ENCODE data around the gene MUS81. TPM values are rescaled to one million over a fixed set of nuclear protein-coding genes. Genes with fewer than 3 reads are reported as not detected.

The MUS81 gene
- total and polyA plus RNA-seq, 9 of the 15 experiments (the other 6 are each of a cell fraction or from before 2014, with no cell fraction given) = 13.4 to 118 (median 53.7) TPM

GRCh38 chr11:65851083-65851579 lies 9.1 kb upstream of the MUS81 start (continued):
- TF ChIP-seq RAD21 (CRISPR knock-in tag; conservative IDR thresholded peaks at IDR 0.05 in 1 of 2, IDR thresholded peaks at IDR 0.05 in 1 of 2) (peak in 1 of 2 experiments; percentile 19; a peak in 1 of 4 replicates), POLR3A (IDR thresholded peaks at IDR 0.05; ENCODE audit: borderline replicate concordance, extremely low read depth, insufficient read depth, insufficient read length) (no peak), VEZF1 (CRISPR knock-in tag; IDR thresholded peaks at IDR 0.05) (peak; percentile 56; the same call in 1 of the 2 replicates), ZNF224 (CRISPR knock-in tag; IDR thresholded peaks at IDR 0.05) (no peak)

GRCh38 chr11:65851811-65852507 lies 8.3 kb upstream of the MUS81 start:
- ATAC-seq = peak; percentile 5
- TF ChIP-seq HBP1 (CRISPR knock-in tag; IDR thresholded peaks at IDR 0.05) (peak; percentile 75; the same call in 1 of the 2 replicates), KDM4B (IDR thresholded peaks at IDR 0.05; ENCODE audit: borderline replicate concordance in 2 of 2, low read depth in 1 of 2) (no peak), MCM2 (IDR thresholded peaks at IDR 0.05; ENCODE audit: low read depth) (no peak), MEF2D (tag; conservative IDR thresholded peaks at IDR 0.05; ENCODE audit: low read depth) (no peak), AFF4 (CRISPR knock-in tag; IDR thresholded peaks at IDR 0.05) (no peak), ZNF143 (CRISPR knock-in tag; IDR thresholded peaks at IDR 0.05) (peak; percentile 40; the same call in 1 of the 2 replicates), FOXJ3 (CRISPR knock-in tag; IDR thresholded peaks at IDR 0.05) (no peak)

More at GRCh38 chr11:65851811-65852507, 8.3 kb upstream of the MUS81 start:
- BruUV-seq (replicated peaks) = no TSS peak
- Histone ChIP-seq H3K27me3 (ENCODE audit: control insufficient read depth in 2 of 2, insufficient read depth in 2 of 2, low read length in 2 of 2) (no peaks in the 10 kb centered on the region), H3K9me1 (ENCODE audit: control insufficient read depth, insufficient read depth, low read length) (peaks cover 11% of the 10 kb centered on the region), H3K9ac (ENCODE audit: insufficient read depth in 1 of 2, low read depth in 2 of 2, low read length in 2 of 2) (no peak overlapping the region), H4K20me1 (replicated peaks; ENCODE audit: control insufficient read depth, insufficient read depth, low read length) (peaks cover 17% of the 10 kb centered on the region), H3K79me2 (ENCODE audit: control insufficient read depth, insufficient read depth, low read length) (peaks cover 35% of the 10 kb centered on the region), H3K36me3 (ENCODE audit: control insufficient read depth, insufficient read depth, low read length) (peaks cover 56% of the 10 kb centered on the region), H3K27ac (ENCODE audit: extremely low read depth, low read depth, low read length) (no peak overlapping the region), H2AFZ (ENCODE audit: low read depth, low read length) (no peak overlapping the region), H3K9me3 (replicated peaks; ENCODE audit: control insufficient read depth, insufficient read depth, low read depth, low read length) (peaks cover 7% of the 10 kb centered on the region; the same call in 1 of the 2 replicates), H3K4me1 (replicated peaks in 1 of 2; ENCODE audit: control insufficient read depth in 2 of 2, insufficient read depth in 2 of 2, low read length in 2 of 2) (peaks cover 4 to 36% of the 10 kb centered on the region in 2 experiments; a peak in 3 of 5 replicates), H3K4me2 (ENCODE audit: insufficient read depth, low read length) (no peak overlapping the region), H3K4me3 (no peak overlapping the region)
- CTCF ChIA-PET (ENCODE audit: low intra/inter-chr PET ratio) = no interaction called here
- in situ Hi-C loops (cut with MboI) = no loop called here
- POLR2A ChIA-PET = interaction anchor here (0.6 to 5.9 kb wide), 25 partner anchors 7 to 1471 kb away, joined by 3 to 67 read pairs (median 4); partner anchors contain the start of genes CFL1, FIBP, MALAT1 and MUS81
- DNase-seq (ENCODE audit: extremely low read depth in 1 of 4, low spot score in 3 of 4) = peak in 1 of 4 experiments; percentile 8
- 97% methylated on average over 9 of the region's 10 CpGs for WGBS (ENCODE audit: insufficient coverage, low coverage, missing lambda C conversion rate)
- no peak for FAIRE-seq
- intact Hi-C loops (cut with micrococcal nuclease) = no loop called here
